Ureter (tissue), 1 donor: ENCODE results near the gene CSTA. TPM values are rescaled to one million over a fixed set of nuclear protein-coding genes. Genes with fewer than 3 reads are reported as not detected.
"Not testable (repeated sequence)": the region's sequence is repeated elsewhere in the genome, so short reads cannot be mapped to it uniquely, and the experiment has no call there.

Experiments used
- DNase-seq: peaks from one replicate; pipeline ENCODE4 v3.0.0-alpha.2; 2020; ENCODE audit warnings: low spot score
- total RNA-seq: library from RNA; stranded (reverse); gene quantifications from one replicate; pipeline ENCODE4 v1.2.4, GENCODE V29; 2023
- donor health status: DM: yes; HTN: yes; CAD: no.

The CSTA gene
- total RNA-seq, 1 donor from 2014 or later: 62.3 TPM

GRCh38 chr3:122322095-122323075 lies 2.7 kb upstream of the CSTA start:
- no peak for DNase-seq

GRCh38 chr3:122325769-122326168 lies 721 bp downstream of the CSTA start:
- no peak for DNase-seq

- no peak for DNase-seq
Observed at GRCh38 chr3:122331886-122332285, 6.8 kb downstream of the CSTA start.

- DNase-seq: no peak
Observed at GRCh38 chr3:122332551-122332950, 7.5 kb downstream of the CSTA start.

GRCh38 chr3:122342803-122343202 lies 17.8 kb downstream of the CSTA start:
- no peak for DNase-seq

- no peak for DNase-seq
Observed at GRCh38 chr3:122343654-122344053, 18.6 kb downstream of the CSTA start.

- no peak for DNase-seq
Observed at GRCh38 chr3:122349171-122349570, 24.1 kb downstream of the CSTA start.

- DNase-seq: no peak
Observed at GRCh38 chr3:122350814-122351418, 25.9 kb downstream of the CSTA start.

- DNase-seq: no peak
Observed at GRCh38 chr3:122351612-122352011, 26.6 kb downstream of the CSTA start.

- no peak for DNase-seq
Observed at GRCh38 chr3:122353215-122353614, 28.2 kb downstream of the CSTA start.

- no peak for DNase-seq
Observed at GRCh38 chr3:122353893-122354401, 28.9 kb downstream of the CSTA start.

GRCh38 chr3:122355612-122356011 lies 30.6 kb downstream of the CSTA start:
- DNase-seq: no peak

- no peak for DNase-seq
Observed at GRCh38 chr3:122356402-122356801, 31.4 kb downstream of the CSTA start.

GRCh38 chr3:122357828-122358702 lies 33.0 kb downstream of the CSTA start:
- no peak for DNase-seq

GRCh38 chr3:122358703-122359032 lies 33.6 kb downstream of the CSTA start:
- DNase-seq: no peak

GRCh38 chr3:122362026-122362425 lies 37.0 kb downstream of the CSTA start:
- no peak for DNase-seq

- DNase-seq: no peak
Observed at GRCh38 chr3:122364490-122364889, 39.4 kb downstream of the CSTA start.

GRCh38 chr3:122365073-122365472 lies 40.0 kb downstream of the CSTA start:
- DNase-seq: no peak

- not testable (repeated sequence) for DNase-seq
Observed at GRCh38 chr3:122365582-122366378, 40.7 kb downstream of the CSTA start.

GRCh38 chr3:122366379-122366749 lies 41.3 kb downstream of the CSTA start:
- DNase-seq: no peak

- DNase-seq: no peak
Observed at GRCh38 chr3:122374034-122374433, 49.0 kb downstream of the CSTA start.
